Fibroblast of lung (primary cell): Measurements from ENCODE around the gene TSACC. TPM values are rescaled to one million over a fixed set of nuclear protein-coding genes. Genes with fewer than 3 reads are reported as not detected.

Experiments
- DNase-seq, 2 donors: peaks; one replicate each; pipeline versions ENCODE4 v3.0.0 to v3.0.0-alpha.2; 2010; ENCODE audit warnings: low read depth in 2 of 2
- H2AFZ ChIP-seq: 2 replicates; pipeline ENCODE4 v1.5.1; 2012; ENCODE audit warnings: low read length, control low read depth, inconsistent platforms
- H3K27ac ChIP-seq: 2 replicates; pipeline ENCODE4 v1.5.1; 2011; ENCODE audit warnings: low read length, control low read depth; ENCODE audit not compliant: insufficient read depth
- H3K27me3 ChIP-seq: 2 replicates; pipeline ENCODE4 v1.5.1; 2011; ENCODE audit warnings: mild to moderate bottlenecking, low read length; ENCODE audit not compliant: control insufficient read depth, insufficient read depth
- H3K36me3 ChIP-seq: 2 replicates; pipeline ENCODE4 v1.5.1; 2011; ENCODE audit warnings: low read length; ENCODE audit not compliant: control insufficient read depth, insufficient read depth
- H3K4me1 ChIP-seq: 2 replicates; pipeline ENCODE4 v1.5.1; 2011; ENCODE audit warnings: low read length; ENCODE audit not compliant: control insufficient read depth, insufficient read depth; ENCODE audit errors: extremely low read depth
- H3K4me2 ChIP-seq: 2 replicates; pipeline ENCODE4 v1.5.1; 2011; ENCODE audit warnings: low read length, control low read depth; ENCODE audit not compliant: insufficient read depth; ENCODE audit errors: extremely low read depth
- H3K4me3 ChIP-seq, 4 experiments: fragments of 200-600 bp in 1 of 4; sonication (generic) in 1 of 4; replicated peaks in 1 of 4; 2 replicates each; pipeline ENCODE4 v1.5.1; 2011 to 2016; ENCODE audit warnings: low read length in 4 of 4, low read depth in 3 of 4, mild to moderate bottlenecking in 3 of 4, control low read depth in 2 of 4, inconsistent platforms in 1 of 4, mixed read lengths in 1 of 4; ENCODE audit not compliant: insufficient read depth in 1 of 4; ENCODE audit errors: control extremely low read depth in 1 of 4
- H3K79me2 ChIP-seq: 2 replicates; pipeline ENCODE4 v1.5.1; 2012; ENCODE audit warnings: mild to moderate bottlenecking, low read length, inconsistent platforms; ENCODE audit not compliant: control insufficient read depth, insufficient read depth
- H3K9ac ChIP-seq: 2 replicates; pipeline ENCODE4 v1.5.1; 2011; ENCODE audit warnings: mild to moderate bottlenecking, low read length, control low read depth; ENCODE audit not compliant: insufficient read depth
- H3K9me3 ChIP-seq: 2 replicates; pipeline ENCODE4 v1.5.1; 2012; ENCODE audit warnings: low read depth, low read length; ENCODE audit not compliant: control insufficient read depth, insufficient read depth
- H4K20me1 ChIP-seq: 2 replicates; pipeline ENCODE4 v1.5.1; 2011; ENCODE audit warnings: low read length; ENCODE audit not compliant: control insufficient read depth, insufficient read depth; ENCODE audit errors: extremely low read depth
- EZH2 ChIP-seq: IDR thresholded peaks from 2 replicates; pipeline ENCODE4 v1.5.1; 2012; ENCODE audit warnings: low read length, control low read depth, mild to moderate bottlenecking; ENCODE audit errors: missing control alignments
- polyA plus RNA-seq, 2 donors: library from polyadenylated mRNA; depleted of rRNA in 1 of 2; stranded (reverse) in 1 of 2; unstranded in 1 of 2; fragments of >200 nt; gene quantifications; 2 replicates each; pipeline ENCODE4 v1.2.1, GENCODE V29; 2011 to 2012; ENCODE audit warnings: missing spikeins in 1 of 2
- total RNA-seq: library from RNA; depleted of rRNA; stranded (reverse); fragments of >200 nt; gene quantifications from 2 replicates; pipeline ENCODE4 v1.2.1, GENCODE V29; 2014
- TF ChIP-seq, protein P1 (sequence below), 2 donors: IDR thresholded peaks in 1 of 2; conservative IDR thresholded peaks in 1 of 2; 1 replicate in 1 of 2; 2 replicates in 1 of 2; pipeline ENCODE4 v1.5.1; 2011 to 2012; ENCODE audit warnings: low read length in 2 of 2, control low read depth in 1 of 2, inconsistent platforms in 1 of 2, low read depth in 1 of 2, mild to moderate bottlenecking in 1 of 2

TSACC gene
- total and polyA plus RNA-seq, 2 donors (not counting 1 experiment from before 2014, with no cell fraction given): 0.50 to 0.54 TPM

DNA sequence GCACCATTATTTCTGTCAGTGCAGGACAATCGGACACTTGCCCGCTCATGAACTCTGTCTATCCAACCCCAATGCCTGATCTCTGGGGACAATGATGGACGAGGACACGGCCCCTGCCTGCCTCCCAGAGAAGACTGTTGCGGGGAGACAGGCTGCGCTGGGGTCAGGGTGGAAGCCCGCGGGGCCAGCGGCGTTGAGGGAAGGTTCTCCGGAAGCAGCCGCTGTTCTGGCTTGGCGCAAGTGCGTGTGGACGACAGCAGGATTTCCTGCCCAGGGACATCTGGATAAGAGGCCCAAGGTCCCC lies 49.5 kb downstream of the TSACC start:
- Histone ChIP-seq H3K9ac (no peak overlapping the region), H3K27me3 (peaks cover 37% of the 10 kb centered on the region), H3K36me3 (no peaks in the 10 kb centered on the region), H2AFZ (no peak overlapping the region), H3K9me3 (no peaks in the 10 kb centered on the region), H3K4me3 (no peak overlapping the region), H3K79me2 (no peaks in the 10 kb centered on the region), H3K27ac (no peak overlapping the region), H3K4me2 (no peak overlapping the region), H3K4me1 (no peaks in the 10 kb centered on the region), H4K20me1 (no peaks in the 10 kb centered on the region)
- no peak for DNase-seq
- TF ChIP-seq, protein P1, sequence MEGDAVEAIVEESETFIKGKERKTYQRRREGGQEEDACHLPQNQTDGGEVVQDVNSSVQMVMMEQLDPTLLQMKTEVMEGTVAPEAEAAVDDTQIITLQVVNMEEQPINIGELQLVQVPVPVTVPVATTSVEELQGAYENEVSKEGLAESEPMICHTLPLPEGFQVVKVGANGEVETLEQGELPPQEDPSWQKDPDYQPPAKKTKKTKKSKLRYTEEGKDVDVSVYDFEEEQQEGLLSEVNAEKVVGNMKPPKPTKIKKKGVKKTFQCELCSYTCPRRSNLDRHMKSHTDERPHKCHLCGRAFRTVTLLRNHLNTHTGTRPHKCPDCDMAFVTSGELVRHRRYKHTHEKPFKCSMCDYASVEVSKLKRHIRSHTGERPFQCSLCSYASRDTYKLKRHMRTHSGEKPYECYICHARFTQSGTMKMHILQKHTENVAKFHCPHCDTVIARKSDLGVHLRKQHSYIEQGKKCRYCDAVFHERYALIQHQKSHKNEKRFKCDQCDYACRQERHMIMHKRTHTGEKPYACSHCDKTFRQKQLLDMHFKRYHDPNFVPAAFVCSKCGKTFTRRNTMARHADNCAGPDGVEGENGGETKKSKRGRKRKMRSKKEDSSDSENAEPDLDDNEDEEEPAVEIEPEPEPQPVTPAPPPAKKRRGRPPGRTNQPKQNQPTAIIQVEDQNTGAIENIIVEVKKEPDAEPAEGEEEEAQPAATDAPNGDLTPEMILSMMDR (conservative IDR thresholded peaks at IDR 0.05 in 1 of 2, IDR thresholded peaks at IDR 0.05 in 1 of 2; ENCODE audit: low read depth in 1 of 2, low read length in 2 of 2): no peak
- TF ChIP-seq EZH2: peak; percentile 72

DNA sequence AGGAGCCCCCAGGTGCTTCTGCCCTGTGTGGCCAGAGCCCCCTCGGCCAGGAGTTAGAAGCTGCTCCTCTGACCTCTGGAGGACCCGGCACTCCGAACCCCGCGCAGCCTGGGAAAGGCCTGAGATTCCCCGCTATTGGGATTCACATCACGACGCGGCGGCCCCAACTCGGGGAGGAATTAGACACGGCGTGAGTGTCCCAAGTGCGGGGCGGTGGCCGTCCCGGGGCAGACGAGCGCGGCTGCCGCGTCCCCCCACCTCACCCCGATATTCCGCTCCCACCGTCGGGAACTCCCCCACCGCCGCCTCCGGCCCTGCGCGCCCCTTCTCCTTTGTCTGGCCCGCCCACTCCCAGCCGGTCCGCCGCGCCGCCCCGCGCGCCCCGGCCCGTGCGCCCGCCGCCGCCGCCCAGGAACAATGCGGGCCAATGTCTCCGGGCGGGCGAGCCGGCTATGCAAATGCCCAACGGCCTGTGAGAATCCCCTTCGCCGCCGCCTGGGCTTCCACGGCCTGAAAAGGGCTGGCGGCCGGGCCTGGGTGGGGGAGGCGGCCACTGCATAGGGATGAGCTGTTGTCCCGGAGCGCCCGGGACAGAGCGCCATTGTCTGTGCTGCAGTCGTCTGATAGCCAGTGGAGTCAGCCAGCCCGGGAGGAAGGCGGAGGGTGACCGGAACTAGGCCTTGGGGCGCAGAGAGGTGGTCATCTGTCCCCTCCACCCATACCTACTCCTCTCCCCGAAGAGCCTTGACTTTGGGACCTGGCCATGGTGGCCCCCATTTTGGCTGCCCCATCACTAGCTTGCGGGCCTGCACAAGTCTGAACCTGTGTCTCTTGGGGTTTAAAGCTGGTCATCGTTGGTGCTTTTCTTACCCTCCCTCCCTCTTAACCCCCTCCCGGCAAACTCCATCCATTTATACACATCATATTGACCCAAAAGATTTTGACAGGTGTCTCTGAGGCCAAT lies 50.1 kb downstream of the TSACC start:
- peak; percentile 58 for TF ChIP-seq EZH2
- TF ChIP-seq, protein P1 (conservative IDR thresholded peaks at IDR 0.05 in 1 of 2, IDR thresholded peaks at IDR 0.05 in 1 of 2; ENCODE audit: low read depth in 1 of 2, low read length in 2 of 2): no peak
- no peaks in the 10 kb centered on the region for H3K9me3 ChIP-seq
- H3K9ac ChIP-seq: no peak overlapping the region
- H4K20me1 ChIP-seq: no peaks in the 10 kb centered on the region
- no peak for DNase-seq
- H3K27me3 ChIP-seq: peaks cover 37% of the 10 kb centered on the region
- H2AFZ ChIP-seq: no peak overlapping the region
- no peak overlapping the region for H3K27ac ChIP-seq
- H3K79me2 ChIP-seq: no peaks in the 10 kb centered on the region
- no peaks in the 10 kb centered on the region for H3K36me3 ChIP-seq
- no peak overlapping the region for H3K4me2 ChIP-seq
- H3K4me3 ChIP-seq: no peak overlapping the region
- no peaks in the 10 kb centered on the region for H3K4me1 ChIP-seq

DNA sequence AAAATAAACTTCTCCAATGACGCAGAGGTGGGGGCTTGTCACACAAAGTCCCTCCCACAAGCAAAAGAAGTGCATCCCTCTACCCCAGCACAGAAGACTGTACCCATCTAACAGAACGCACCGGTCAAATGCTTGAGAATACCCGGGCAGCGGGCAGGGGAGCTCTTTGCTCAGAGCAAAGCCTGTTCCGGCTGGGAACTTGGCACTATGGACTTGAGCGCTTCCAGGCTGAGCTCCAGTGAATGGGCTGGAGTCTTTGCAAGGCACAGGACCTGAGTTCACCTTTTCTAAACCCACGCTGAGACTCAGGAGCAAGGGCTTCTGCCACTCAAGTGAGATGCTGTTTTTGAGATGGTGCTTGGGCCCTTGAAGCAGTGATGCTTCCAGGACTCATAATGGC lies 51.0 kb downstream of the TSACC start:
- no peaks in the 10 kb centered on the region for H3K4me1 ChIP-seq
- peaks cover 37% of the 10 kb centered on the region for H3K27me3 ChIP-seq
- no peak overlapping the region for H3K4me3 ChIP-seq
- H3K79me2 ChIP-seq: no peaks in the 10 kb centered on the region
- H4K20me1 ChIP-seq: no peaks in the 10 kb centered on the region
- no peak overlapping the region for H3K27ac ChIP-seq
- no peak for TF ChIP-seq EZH2
- TF ChIP-seq, protein P1 (conservative IDR thresholded peaks at IDR 0.05 in 1 of 2, IDR thresholded peaks at IDR 0.05 in 1 of 2; ENCODE audit: low read depth in 1 of 2, low read length in 2 of 2): no peak
- no peaks in the 10 kb centered on the region for H3K36me3 ChIP-seq
- H2AFZ ChIP-seq: no peak overlapping the region
- no peak overlapping the region for H3K9ac ChIP-seq
- no peak overlapping the region for H3K4me2 ChIP-seq
- no peaks in the 10 kb centered on the region for H3K9me3 ChIP-seq
- no peak for DNase-seq
